Upper lobe of left lung (tissue), 4 donors: Measurements from ENCODE around the gene PODXL2.

Source experiments
- CTCF ChIP-seq, 6 experiments: fragments of 450-650 bp in 4 of 6; fragments of 200-600 bp in 2 of 6; sonication (generic) in 2 of 6; IDR thresholded peaks; one replicate each; pipeline ENCODE4 v1.5.1; 2016 to 2019; ENCODE audit warnings: antibody characterized with exemption in 6 of 6
- POLR2A ChIP-seq, 4 donors: fragments of 450-650 bp; IDR thresholded peaks; one replicate each; pipeline ENCODE4 v1.5.1; 2016 to 2017; ENCODE audit warnings: antibody characterized with exemption in 4 of 4, mild to moderate bottlenecking in 2 of 4

GRCh38 chr3:127712461-127712860, 83.5 kb downstream of the PODXL2 start:
- TF ChIP-seq CTCF (IDR thresholded peaks at IDR 0.05) (no peak), POLR2A (IDR thresholded peaks at IDR 0.05) (no peak)
